ENCODE measurements around the gene UBE2L5. TPM values are rescaled to one million over a fixed set of nuclear protein-coding genes. Genes with fewer than 3 reads are reported as not detected.
"Not testable (repeated sequence)": the region's sequence is repeated elsewhere in the genome, so short reads cannot be mapped to it uniquely, and the experiment has no call there.

The UBE2L5 gene
- total RNA-seq, 1 experiment from 2014 or later: not detected

DNA sequence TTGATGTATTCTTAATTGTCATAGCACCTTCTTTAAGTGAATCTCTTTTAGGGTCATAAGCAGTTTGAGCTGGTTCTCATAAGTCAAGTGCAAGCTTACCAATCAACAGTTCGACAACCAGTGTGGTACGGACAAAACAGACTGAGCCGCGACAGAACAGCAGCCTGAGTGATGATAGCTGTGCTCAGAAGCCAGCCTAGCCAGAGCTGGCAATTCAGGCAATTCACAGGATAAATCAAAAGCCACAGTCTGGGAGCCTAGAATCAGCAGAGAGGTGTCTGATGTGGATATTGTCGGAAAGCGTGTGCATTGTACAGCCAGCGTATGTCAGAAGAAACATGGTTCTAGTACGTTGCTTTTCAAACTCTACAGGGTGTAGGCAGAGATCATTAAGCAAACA lies 14.9 kb downstream of the UBE2L5 start:
- Mint-ChIP-seq H3K36me3 (ENCODE audit: insufficient read depth, unreplicated experiment) (peaks cover 4% of the 10 kb centered on the region), H3K27me3 (ENCODE audit: insufficient read depth, unreplicated experiment) (no peaks in the 10 kb centered on the region), H3K27ac (ENCODE audit: low read depth, unreplicated experiment) (no peak overlapping the region), H3K9me3 (ENCODE audit: unreplicated experiment) (no peaks in the 10 kb centered on the region), H3K4me3 (ENCODE audit: unreplicated experiment) (no peak overlapping the region), H3K4me1 (ENCODE audit: insufficient read depth, unreplicated experiment) (no peaks in the 10 kb centered on the region)
- ChIA-PET CTCF (interaction anchor here (0.6 to 1.2 kb wide), 3 partner anchors 18 to 181 kb away, joined by 3 to 6 read pairs (median 4); no protein-coding TSS in a partner anchor), POLR2A (interaction anchor here (1.1 kb wide), 1 partner anchor 42 kb away, joined by 3 read pairs; no protein-coding TSS in a partner anchor)
- BruUV-seq (replicated peaks): no TSS peak
- TF ChIP-seq, protein P1, sequence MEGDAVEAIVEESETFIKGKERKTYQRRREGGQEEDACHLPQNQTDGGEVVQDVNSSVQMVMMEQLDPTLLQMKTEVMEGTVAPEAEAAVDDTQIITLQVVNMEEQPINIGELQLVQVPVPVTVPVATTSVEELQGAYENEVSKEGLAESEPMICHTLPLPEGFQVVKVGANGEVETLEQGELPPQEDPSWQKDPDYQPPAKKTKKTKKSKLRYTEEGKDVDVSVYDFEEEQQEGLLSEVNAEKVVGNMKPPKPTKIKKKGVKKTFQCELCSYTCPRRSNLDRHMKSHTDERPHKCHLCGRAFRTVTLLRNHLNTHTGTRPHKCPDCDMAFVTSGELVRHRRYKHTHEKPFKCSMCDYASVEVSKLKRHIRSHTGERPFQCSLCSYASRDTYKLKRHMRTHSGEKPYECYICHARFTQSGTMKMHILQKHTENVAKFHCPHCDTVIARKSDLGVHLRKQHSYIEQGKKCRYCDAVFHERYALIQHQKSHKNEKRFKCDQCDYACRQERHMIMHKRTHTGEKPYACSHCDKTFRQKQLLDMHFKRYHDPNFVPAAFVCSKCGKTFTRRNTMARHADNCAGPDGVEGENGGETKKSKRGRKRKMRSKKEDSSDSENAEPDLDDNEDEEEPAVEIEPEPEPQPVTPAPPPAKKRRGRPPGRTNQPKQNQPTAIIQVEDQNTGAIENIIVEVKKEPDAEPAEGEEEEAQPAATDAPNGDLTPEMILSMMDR (IDR thresholded peaks at IDR 0.05; ENCODE audit: unreplicated experiment): no peak
- DNase-seq (ENCODE audit: unreplicated experiment): no peak
- intact Hi-C loops (cut with micrococcal nuclease): no loop called here

DNA sequence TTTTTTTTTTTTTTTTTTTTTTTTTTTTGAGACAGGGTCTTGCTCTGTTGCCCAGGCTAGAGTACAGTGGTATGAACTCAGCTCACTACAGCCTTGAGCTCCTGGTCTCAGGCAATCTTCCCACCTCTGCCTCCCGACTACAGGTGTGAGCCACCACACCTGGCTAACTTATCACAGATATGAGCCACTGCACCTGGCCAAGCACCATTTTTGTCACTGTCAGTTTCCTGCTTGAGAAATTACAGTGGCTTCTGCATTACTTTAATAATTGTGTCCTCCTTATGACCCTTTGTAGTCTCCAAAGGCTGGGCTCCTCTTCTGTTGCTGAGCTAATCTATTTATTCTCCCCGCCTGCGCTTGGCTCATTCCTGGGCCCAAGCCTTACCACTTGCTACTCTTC lies 16.0 kb downstream of the UBE2L5 start:
- peaks cover 4% of the 10 kb centered on the region for H3K36me3 Mint-ChIP-seq (ENCODE audit: insufficient read depth, unreplicated experiment)
- no peak overlapping the region for H3K27ac Mint-ChIP-seq (ENCODE audit: low read depth, unreplicated experiment)
- DNase-seq (ENCODE audit: unreplicated experiment): no peak
- H3K4me3 Mint-ChIP-seq (ENCODE audit: unreplicated experiment): no peak overlapping the region
- no peaks in the 10 kb centered on the region for H3K9me3 Mint-ChIP-seq (ENCODE audit: unreplicated experiment)
- TF ChIP-seq, protein P1 (IDR thresholded peaks at IDR 0.05; ENCODE audit: unreplicated experiment): no peak
- BruUV-seq (replicated peaks): no TSS peak
- CTCF ChIA-PET: interaction anchor here (0.5 kb wide), 1 partner anchor 917 kb away, joined by 3 read pairs; no protein-coding TSS in a partner anchor
- H3K27me3 Mint-ChIP-seq (ENCODE audit: insufficient read depth, unreplicated experiment): no peaks in the 10 kb centered on the region
- POLR2A ChIA-PET: no interaction called here
- intact Hi-C loops (cut with micrococcal nuclease): no loop called here
- H3K4me1 Mint-ChIP-seq (ENCODE audit: insufficient read depth, unreplicated experiment): no peaks in the 10 kb centered on the region

DNA sequence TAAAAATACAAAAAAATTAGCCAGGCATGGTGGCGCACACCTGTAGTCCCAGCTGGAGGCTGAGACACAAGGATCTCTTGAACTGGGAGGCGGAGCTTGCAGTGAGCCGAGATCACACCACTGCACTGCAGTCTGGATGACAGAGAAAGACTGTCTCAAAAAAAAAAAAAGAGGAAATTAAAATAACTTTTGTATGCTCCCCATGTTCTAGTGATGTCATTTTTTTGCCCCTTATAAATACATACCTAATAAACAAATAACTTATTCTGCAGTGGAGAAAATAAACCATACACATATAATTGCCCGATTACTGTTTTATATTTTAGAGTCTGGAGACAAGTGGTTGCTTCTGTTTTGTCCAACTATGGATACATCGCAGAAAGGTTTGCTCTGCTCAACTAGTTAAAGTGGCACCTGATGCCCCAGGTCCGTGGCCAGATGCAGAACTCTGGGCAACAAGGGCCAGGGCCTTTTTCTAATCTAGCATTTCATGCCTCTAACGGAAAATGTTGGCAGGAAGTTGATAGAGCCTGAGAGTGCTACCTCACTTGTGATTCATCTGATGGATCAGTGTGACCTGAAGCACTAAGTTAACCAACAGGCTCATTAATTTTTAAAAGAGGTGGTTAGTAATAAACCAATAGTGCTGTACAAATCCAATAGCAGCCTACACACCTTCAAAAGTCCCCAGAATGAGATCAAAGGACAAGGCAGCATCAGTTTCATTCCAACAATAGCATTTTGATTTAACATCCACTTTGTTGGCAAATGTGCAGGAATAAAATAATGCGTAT lies 18.8 kb downstream of the UBE2L5 start:
- intact Hi-C loops (cut with micrococcal nuclease): no loop called here
- CTCF ChIA-PET: interaction anchor here (0.7 to 0.9 kb wide), 2 partner anchors 9 to 33 kb away, joined by 4 to 10 read pairs; no protein-coding TSS in a partner anchor
- no peak overlapping the region for H3K27ac Mint-ChIP-seq (ENCODE audit: low read depth, unreplicated experiment)
- H3K4me1 Mint-ChIP-seq (ENCODE audit: insufficient read depth, unreplicated experiment): no peaks in the 10 kb centered on the region
- no peaks in the 10 kb centered on the region for H3K27me3 Mint-ChIP-seq (ENCODE audit: insufficient read depth, unreplicated experiment)
- TF ChIP-seq, protein P1 (IDR thresholded peaks at IDR 0.05; ENCODE audit: unreplicated experiment): no peak
- H3K9me3 Mint-ChIP-seq (ENCODE audit: unreplicated experiment): no peaks in the 10 kb centered on the region
- H3K36me3 Mint-ChIP-seq (ENCODE audit: insufficient read depth, unreplicated experiment): peaks cover 4% of the 10 kb centered on the region
- BruUV-seq (replicated peaks): no TSS peak
- no peak for DNase-seq (ENCODE audit: unreplicated experiment)
- H3K4me3 Mint-ChIP-seq (ENCODE audit: unreplicated experiment): no peak overlapping the region
- POLR2A ChIA-PET: interaction anchor here (1.2 to 1.4 kb wide), 2 partner anchors 10 to 174 kb away, joined by 3 to 6 read pairs; no protein-coding TSS in a partner anchor

DNA sequence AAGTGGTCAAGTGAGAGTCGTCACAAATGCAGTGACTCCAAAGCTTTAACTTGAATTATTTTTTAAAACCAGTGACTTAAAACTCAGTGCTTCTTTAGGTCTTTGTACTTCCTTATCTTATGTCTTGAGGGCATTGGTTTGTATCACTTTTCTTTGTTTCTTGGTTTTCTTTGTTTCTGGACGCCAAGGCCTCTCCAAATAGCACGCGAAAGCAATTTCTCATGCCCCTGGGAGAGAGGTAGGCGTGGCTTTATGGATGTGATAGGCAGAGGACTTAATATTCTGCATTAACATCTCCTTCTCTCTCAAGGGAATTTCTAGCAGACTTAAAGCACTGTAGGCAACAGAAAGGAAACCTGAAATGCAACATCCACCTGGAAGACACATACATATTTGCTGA lies 20.6 kb downstream of the UBE2L5 start:
- TF ChIP-seq, protein P1 (IDR thresholded peaks at IDR 0.05; ENCODE audit: unreplicated experiment): no peak
- BruUV-seq (replicated peaks): no TSS peak
- intact Hi-C loops (cut with micrococcal nuclease): no loop called here
- H3K27ac Mint-ChIP-seq (ENCODE audit: low read depth, unreplicated experiment): no peak overlapping the region
- no peaks in the 10 kb centered on the region for H3K9me3 Mint-ChIP-seq (ENCODE audit: unreplicated experiment)
- DNase-seq (ENCODE audit: unreplicated experiment): no peak
- no peak overlapping the region for H3K4me3 Mint-ChIP-seq (ENCODE audit: unreplicated experiment)
- peaks cover 4% of the 10 kb centered on the region for H3K36me3 Mint-ChIP-seq (ENCODE audit: insufficient read depth, unreplicated experiment)
- ChIA-PET POLR2A (interaction anchor here (0.9 kb wide), 1 partner anchor 12 kb away, joined by 3 read pairs; no protein-coding TSS in a partner anchor), CTCF (interaction anchor here (0.5 to 0.6 kb wide), 2 partner anchors 172 to 311 kb away, joined by 3 read pairs; no protein-coding TSS in a partner anchor)
- no peaks in the 10 kb centered on the region for H3K4me1 Mint-ChIP-seq (ENCODE audit: insufficient read depth, unreplicated experiment)
- H3K27me3 Mint-ChIP-seq (ENCODE audit: insufficient read depth, unreplicated experiment): no peaks in the 10 kb centered on the region

DNA sequence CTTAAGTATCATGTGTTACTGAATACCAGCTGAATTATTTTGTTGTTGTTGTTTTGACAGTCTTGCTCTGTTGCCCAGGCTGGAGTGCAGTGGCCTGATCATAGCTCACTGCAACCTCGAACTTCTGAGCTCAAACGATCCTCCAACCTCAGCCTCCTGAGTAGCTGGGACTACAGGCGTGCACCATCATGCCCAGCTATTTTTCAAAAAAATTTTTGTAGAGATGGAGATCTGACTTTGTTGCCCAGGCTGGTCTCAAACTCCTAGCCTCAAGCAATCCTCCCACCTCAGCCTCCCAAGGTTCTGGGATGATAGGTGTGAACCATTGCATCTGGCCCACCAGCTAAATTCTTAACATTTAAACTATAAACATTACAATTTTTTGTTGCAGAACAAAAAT lies 21.2 kb downstream of the UBE2L5 start:
- H3K4me1 Mint-ChIP-seq (ENCODE audit: insufficient read depth, unreplicated experiment); H3K27ac Mint-ChIP-seq (ENCODE audit: low read depth, unreplicated experiment); H3K27me3 Mint-ChIP-seq (ENCODE audit: insufficient read depth, unreplicated experiment); H3K9me3 Mint-ChIP-seq (ENCODE audit: unreplicated experiment); BruUV-seq (replicated peaks); intact Hi-C loops (cut with micrococcal nuclease); DNase-seq (ENCODE audit: unreplicated experiment); H3K36me3 Mint-ChIP-seq (ENCODE audit: insufficient read depth, unreplicated experiment); H3K4me3 Mint-ChIP-seq (ENCODE audit: unreplicated experiment): not testable (repeated sequence)
- CTCF ChIA-PET: interaction anchor here (0.5 to 0.7 kb wide), 3 partner anchors 19 to 311 kb away, joined by 3 read pairs; no protein-coding TSS in a partner anchor
- POLR2A ChIA-PET: interaction anchor here (0.9 to 1.1 kb wide), 2 partner anchors 10 to 13 kb away, joined by 3 read pairs; no protein-coding TSS in a partner anchor
